Measurements from ENCODE around the gene SMPD3. TPM values are rescaled to one million over a fixed set of nuclear protein-coding genes. Genes with fewer than 3 reads are reported as not detected.

The SMPD3 gene
- total RNA-seq, 1 experiment from 2014 or later: 0.77 TPM

- Histone ChIP-seq H3K4me3 (ENCODE audit: low read depth in 2 of 2, low read length in 2 of 2) (no peak overlapping the region), H3K27ac (ENCODE audit: low read length) (no peak overlapping the region), H3K4me1 (ENCODE audit: control insufficient read depth, insufficient read depth, low read length) (no peaks in the 10 kb centered on the region), H3K36me3 (ENCODE audit: control insufficient read depth, insufficient read depth, low read length) (no peaks in the 10 kb centered on the region), H3K9me3 (ENCODE audit: control insufficient read depth, insufficient read depth, low read depth, low read length) (no peaks in the 10 kb centered on the region), H3K27me3 (ENCODE audit: control insufficient read depth, insufficient read depth, low read length) (no peaks in the 10 kb centered on the region)
- in situ Hi-C loops (cut with HindIII; ENCODE audit: low pct_unique_long_range_greater_than_20kb, low sequenced_read_pairs): no loop called here
- intact Hi-C loops (cut with micrococcal nuclease; ENCODE audit: unreplicated experiment): no loop called here
- DNase-seq (ENCODE audit: low read depth, low spot score) (no peak), ATAC-seq (no peak)
- TF ChIP-seq TCF7L2 (IDR thresholded peaks at IDR 0.05; ENCODE audit: low read depth, low read length) (no peak), REST (IDR thresholded peaks at IDR 0.05; ENCODE audit: insufficient read depth in 1 of 2, low read depth in 2 of 2, low read length in 1 of 2) (no peak), SIN3A (IDR thresholded peaks at IDR 0.05; ENCODE audit: borderline replicate concordance, insufficient read depth, low read depth, low read length) (no peak), POLR2AphosphoS5 (IDR thresholded peaks at IDR 0.05; ENCODE audit: low read depth, low read length) (no peak), CTCF (IDR thresholded peaks at IDR 0.05) (no peak)
- ChIA-PET CTCF (no interaction called here), POLR2A (no interaction called here)
- no TSS peak for BruUV-seq (replicated peaks)
Measured at GRCh38 chr16:68373528-68374245, 74.6 kb downstream of the SMPD3 start.

- DNase-seq (ENCODE audit: low read depth, low spot score) (no peak), ATAC-seq (no peak)
- CTCF ChIA-PET: no interaction called here
- POLR2A ChIA-PET: no interaction called here
- Histone ChIP-seq H3K36me3 (ENCODE audit: control insufficient read depth, insufficient read depth, low read length) (no peaks in the 10 kb centered on the region), H3K9me3 (ENCODE audit: control insufficient read depth, insufficient read depth, low read depth, low read length) (no peaks in the 10 kb centered on the region), H3K4me3 (ENCODE audit: low read depth in 2 of 2, low read length in 2 of 2) (no peak overlapping the region), H3K4me1 (ENCODE audit: control insufficient read depth, insufficient read depth, low read length) (no peaks in the 10 kb centered on the region), H3K27me3 (ENCODE audit: control insufficient read depth, insufficient read depth, low read length) (no peaks in the 10 kb centered on the region), H3K27ac (ENCODE audit: low read length) (no peak overlapping the region)
- TF ChIP-seq SIN3A (IDR thresholded peaks at IDR 0.05; ENCODE audit: borderline replicate concordance, insufficient read depth, low read depth, low read length) (no peak), CTCF (IDR thresholded peaks at IDR 0.05) (no peak), REST (IDR thresholded peaks at IDR 0.05; ENCODE audit: insufficient read depth in 1 of 2, low read depth in 2 of 2, low read length in 1 of 2) (no peak), POLR2AphosphoS5 (IDR thresholded peaks at IDR 0.05; ENCODE audit: low read depth, low read length) (no peak), TCF7L2 (IDR thresholded peaks at IDR 0.05; ENCODE audit: low read depth, low read length) (no peak)
- BruUV-seq (replicated peaks): no TSS peak
- in situ Hi-C loops (cut with HindIII; ENCODE audit: low pct_unique_long_range_greater_than_20kb, low sequenced_read_pairs): no loop called here
- intact Hi-C loops (cut with micrococcal nuclease; ENCODE audit: unreplicated experiment): no loop called here
Measured at GRCh38 chr16:68372806-68373205, 75.5 kb downstream of the SMPD3 start.
